T-helper 2 cell (primary cell): ENCODE data around the gene ZFYVE21.
A peak's percentile ranks its signal among the peaks of the same experiment; 100 is the strongest.
"Not testable (repeated sequence)": the region's sequence is repeated elsewhere in the genome, so short reads cannot be mapped to it uniquely, and the experiment has no call there.

ENCODE experiments used
- DNase-seq, 5 experiments: peaks; one replicate each; pipeline versions ENCODE4 v3.0.0 to v3.0.0-alpha.2; 2012 to 2022
- total RNA-seq, 2 donors: gene quantifications; one replicate each; lab custom pipeline; 2026; lab: John Stamatoyannopoulos, UW

Gene ZFYVE21
- total RNA-seq: 4.7 to 5.9 reads per million in 2 donors

DNA sequence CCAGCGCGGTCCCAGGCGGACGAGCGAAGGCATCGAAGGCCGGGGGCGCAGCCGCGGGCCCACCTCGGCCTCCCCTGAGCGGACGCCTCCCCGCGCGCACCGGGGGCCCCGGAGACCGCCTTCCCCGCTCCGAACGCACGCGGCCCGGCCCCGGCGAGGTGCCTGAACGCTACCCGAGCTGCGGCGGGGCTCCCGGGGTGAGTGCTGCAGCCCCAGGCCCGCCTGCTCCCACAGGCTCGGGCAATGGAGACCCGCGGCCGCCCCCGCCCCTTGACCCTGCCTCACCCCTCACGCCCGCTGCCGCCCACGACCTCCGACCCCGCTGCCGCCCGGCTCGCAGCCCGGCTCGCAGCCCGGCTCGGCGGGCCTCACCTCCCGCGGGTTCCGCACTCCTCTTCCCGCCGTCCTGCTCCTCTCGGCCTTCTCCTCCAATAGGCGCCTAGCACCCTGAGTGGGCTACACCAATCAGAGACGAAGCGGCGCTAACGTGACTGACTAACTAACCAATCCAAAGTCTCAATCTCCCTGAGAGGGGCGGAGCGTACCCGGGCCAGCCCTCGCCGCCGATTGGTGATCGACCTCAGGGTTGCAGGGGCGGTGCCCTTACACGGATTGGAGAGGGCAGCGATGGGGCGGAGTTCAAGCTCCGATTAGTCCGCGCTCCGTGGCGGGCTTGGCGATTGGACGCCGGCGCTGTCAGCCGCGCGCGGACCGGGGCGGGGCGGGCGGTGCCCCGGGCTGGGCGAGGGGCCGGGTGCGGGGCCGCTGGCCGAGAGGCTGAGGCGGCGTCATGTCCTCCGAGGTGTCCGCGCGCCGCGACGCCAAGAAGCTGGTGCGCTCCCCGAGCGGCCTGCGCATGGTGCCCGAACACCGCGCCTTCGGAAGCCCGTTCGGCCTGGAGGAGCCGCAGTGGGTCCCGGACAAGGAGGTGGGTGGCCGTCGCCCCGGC, at the start of gene ZFYVE21, which contains the start of gene XRCC3:
Gene ZFYVE21 (plus strand): TSS at position 759 of the 949 bp plus-strand sequence. CDS start 32 bp downstream, at position 791.
Gene XRCC3 (minus strand): TSS at position 400 of the 949 bp plus-strand sequence. CDS start 4,364 bp downstream, outside the sequence.
- peak; percentile 97 to 99 (median 99) for DNase-seq

DNA sequence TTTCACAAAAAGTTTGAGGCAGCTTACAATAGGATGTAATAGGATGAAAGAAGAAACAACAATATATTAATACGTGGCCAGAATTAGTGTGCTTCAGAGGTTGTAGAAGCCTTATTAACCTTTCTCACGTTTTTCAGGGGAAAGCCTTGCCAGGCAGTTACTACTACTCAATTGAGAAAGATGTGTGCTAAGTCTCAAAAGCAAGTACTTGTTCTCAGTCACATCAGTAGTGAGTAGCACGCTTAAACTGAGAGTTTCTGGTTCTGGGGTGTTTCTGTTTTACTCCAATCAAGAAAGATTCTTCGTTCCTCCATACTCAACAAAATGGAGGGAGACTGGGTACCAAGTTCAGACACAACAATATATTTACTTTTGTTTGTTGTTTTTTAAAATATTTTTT, 47.9 kb upstream of the ZFYVE21 start:
- DNase-seq: peak in 1 of 5 experiments; percentile 5

DNA sequence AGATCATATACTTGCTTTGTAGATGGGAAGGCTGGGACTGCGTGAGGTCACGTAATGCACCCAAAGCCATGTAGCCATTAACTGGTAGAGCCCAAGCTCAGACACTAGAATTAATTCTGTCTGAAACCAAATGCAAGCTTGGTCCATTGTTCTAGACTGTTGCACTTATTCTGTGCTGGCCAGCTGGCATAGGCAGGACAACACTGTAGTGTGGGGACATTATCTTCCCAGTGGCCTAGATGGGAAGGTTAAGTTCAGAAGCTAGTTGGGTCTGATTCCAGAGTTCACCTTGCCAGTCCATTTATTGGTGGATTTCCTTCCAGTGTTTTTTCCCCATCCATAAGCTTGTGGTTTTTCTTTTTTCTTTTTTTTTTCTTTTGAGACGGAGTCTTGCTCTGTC, 47.5 kb upstream of the ZFYVE21 start:
- no peak for DNase-seq

DNA sequence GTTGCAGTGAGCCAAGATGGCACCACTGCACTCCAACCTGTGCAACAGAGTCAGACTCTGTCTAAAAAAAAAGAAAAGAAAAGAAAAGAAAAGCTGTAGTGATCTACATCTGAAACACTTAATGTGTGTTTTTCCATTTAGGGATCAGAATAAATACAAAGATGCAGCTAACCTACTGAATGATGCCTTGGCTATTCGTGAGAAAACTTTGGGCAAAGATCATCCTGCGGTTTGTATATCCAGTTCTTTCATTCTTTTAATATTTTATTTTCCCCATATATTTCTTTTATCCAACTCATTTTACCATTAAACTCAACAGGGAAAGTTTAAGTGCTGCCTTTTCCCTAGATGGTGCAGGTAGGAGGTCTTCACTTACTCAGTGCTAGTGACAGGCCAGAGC, 46.2 kb upstream of the ZFYVE21 start:
- DNase-seq: no peak

DNA sequence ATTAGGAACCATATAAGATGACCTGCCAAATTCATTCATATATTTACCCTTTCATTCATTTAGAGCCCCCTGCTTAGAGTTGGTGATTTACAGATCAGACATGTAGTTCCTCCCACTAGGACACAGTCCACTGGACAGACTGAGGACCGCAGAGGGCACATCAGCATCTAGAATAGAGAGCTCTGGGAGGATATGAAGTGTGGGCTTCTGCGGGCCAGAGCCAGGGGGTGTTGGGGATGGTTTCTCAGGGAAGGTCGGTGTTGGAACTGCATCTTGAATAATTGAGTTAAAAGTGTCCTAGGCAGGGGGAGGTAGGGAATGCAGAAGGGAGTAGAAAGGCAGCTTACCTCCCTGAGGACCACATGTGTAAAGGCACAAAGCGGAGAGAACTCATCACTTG, 43.7 kb upstream of the ZFYVE21 start:
- DNase-seq: no peak

DNA sequence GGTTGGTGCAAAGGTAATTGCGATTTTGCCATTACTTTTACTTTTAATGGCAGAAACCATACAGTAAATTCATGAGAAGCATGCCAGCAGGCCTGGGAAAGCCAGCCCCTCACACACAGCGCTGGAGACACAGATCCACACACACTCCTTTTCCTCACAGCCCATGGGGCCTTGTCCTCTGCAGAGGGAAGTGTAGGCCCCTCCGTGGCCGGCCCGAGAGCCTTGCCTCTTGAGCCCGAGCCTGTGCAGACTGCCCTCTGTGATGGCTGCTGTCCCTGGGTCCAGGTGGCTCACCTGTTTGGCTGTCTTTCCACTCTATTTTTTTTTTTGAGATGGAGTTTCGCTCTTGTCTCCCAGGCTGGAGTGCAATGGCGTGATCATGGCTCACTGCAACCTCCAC, 39.7 kb upstream of the ZFYVE21 start:
- no peak for DNase-seq

DNA sequence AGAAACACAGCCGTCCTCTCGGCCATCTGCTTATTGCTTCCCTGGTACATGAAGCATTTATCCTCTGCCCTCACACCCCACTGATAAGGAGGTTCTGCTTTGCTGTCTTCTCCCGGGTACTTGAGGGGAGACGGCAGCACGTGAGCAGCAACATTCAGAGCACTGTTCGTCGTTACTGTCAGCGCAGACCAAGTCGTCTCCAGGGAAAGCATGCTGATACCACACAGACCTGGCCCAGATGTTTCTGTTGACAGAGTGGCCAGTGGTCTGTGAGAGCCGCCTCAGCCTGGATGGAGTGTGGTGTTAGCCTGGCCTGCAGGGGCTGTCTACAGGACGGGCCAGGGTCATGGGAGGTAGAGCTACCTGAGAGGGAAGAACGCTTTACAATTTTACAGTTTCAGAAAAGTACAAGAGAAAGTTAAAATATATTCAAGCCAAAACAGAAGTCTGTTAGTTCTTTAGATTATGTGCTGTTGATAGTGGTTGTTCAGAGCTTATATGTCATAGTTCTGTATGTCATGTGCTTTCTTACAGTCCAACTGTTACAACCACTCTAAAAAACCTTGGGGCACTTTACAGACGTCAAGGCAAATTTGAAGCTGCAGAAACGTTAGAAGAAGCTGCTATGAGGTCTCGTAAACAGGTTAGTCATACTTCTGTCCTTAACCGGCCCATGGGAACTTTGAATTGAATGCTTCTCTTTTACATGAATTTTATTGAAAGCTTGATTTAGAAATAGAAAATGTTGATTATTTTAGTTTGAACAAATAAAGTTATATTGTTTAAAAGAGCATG, 38.5 kb upstream of the ZFYVE21 start:
- no peak for DNase-seq

DNA sequence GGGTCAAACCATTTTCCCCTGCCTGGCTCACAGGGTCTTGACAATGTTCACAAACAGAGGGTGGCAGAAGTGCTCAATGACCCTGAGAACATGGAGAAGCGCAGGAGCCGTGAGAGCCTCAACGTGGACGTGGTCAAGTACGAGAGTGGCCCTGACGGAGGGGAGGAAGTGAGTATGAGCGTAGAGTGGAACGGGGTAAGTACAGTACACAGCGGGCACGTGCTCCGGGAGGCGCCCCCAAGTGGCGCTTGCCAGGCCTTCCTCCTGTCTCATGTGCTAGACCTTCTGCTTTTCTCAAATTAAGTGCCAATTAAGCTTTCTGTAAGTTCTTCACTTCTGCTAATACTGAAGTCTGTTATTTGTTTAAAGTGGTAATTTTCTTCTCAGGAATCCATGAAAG, 36.3 kb upstream of the ZFYVE21 start:
- peak in 2 of 5 experiments; percentile 3 to 45 for DNase-seq

DNA sequence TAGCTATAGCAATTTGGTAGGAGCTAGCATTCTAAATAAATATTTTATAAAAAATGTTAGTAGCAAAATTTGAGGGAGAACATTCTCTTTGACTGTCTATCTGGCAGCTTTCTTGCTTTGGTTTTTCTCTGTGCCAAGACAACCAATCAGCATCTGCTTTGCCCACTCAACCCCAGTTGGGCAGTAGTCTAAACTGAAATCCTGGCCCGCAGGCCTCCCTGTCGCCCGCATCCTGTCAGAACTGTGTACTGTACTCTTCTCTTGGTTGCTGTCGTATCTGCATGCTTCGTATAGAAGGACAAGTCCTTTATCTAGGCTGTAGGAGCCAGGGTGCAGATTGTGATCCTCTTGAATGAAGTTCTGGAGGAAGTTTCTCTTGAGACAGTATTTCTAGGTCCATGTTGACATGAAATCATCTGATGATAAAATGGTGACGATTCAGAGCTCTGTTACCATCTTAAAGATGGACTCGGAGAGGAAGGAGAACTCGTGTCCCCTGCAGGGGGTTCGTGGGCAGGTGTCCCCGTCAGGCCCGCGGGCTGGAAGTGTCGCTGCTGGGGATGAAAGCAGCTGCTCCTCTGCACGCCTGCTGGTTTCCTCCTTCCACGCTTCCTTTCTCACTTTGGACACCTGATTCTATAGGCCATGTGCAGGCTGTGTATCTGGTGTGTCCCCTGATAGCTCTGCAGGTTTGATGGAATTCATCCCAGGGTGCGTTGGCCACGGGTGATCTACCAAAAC, 34.9 kb upstream of the ZFYVE21 start:
- DNase-seq: no peak

DNA sequence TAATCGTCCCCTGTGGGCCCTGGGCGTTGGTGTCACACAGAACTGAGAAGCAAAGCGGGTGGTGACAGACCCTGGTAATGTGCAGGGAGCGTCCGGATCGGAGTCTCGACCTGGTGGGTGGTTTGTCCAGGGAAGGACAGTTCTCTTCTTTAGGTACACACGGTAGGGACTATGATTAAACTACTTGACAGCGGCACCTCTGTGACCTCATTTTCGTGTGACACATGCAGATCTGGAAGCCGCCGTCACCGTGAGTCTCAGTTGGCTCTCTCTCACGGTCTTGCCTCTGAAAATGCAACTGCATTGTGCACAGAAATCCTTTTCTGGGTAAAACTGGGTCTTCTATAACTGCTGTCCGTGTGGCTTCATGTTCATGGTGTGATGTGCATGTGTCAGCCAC, 32.5 kb upstream of the ZFYVE21 start:
- DNase-seq: no peak

DNA sequence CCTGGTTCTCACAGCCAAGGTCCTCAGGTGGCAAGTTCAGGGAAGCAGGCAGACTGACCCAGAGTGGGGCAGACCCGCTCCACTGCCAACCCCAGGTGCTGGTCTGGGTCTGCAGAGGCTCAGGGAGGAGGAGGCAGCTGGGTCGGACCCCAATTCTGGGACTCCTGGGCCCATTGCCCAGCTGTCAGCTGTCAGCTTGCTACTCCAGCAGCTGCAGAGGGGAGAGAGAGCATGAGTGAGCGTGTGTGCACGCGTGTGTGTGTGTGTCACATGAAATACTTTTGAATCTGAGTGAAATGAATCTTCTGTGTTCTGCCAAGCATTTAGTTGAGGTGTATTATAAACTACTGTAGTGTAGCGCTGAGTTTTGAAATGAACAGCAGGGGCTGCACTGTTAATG, 31.1 kb upstream of the ZFYVE21 start:
- no peak for DNase-seq

DNA sequence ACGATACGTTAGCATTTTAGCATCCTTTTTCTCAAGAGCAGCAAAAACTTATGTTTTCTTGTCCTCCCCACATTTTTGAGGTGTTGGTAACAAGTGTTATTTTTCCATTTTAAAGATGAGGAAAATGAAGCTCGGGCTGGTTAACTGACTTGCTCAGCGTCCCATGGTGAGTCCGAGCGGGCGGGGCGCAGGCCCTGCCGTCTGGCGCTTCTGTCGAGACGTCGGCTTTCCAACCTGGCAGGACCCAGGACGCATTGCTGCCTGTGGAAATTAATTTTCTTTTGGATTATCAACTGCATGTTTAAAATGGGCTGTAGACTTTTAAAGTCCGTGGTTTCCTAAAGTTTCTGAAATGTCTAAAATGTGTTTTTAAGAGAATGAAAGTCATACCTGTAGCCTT, 30.7 kb upstream of the ZFYVE21 start:
- DNase-seq: no peak

DNA sequence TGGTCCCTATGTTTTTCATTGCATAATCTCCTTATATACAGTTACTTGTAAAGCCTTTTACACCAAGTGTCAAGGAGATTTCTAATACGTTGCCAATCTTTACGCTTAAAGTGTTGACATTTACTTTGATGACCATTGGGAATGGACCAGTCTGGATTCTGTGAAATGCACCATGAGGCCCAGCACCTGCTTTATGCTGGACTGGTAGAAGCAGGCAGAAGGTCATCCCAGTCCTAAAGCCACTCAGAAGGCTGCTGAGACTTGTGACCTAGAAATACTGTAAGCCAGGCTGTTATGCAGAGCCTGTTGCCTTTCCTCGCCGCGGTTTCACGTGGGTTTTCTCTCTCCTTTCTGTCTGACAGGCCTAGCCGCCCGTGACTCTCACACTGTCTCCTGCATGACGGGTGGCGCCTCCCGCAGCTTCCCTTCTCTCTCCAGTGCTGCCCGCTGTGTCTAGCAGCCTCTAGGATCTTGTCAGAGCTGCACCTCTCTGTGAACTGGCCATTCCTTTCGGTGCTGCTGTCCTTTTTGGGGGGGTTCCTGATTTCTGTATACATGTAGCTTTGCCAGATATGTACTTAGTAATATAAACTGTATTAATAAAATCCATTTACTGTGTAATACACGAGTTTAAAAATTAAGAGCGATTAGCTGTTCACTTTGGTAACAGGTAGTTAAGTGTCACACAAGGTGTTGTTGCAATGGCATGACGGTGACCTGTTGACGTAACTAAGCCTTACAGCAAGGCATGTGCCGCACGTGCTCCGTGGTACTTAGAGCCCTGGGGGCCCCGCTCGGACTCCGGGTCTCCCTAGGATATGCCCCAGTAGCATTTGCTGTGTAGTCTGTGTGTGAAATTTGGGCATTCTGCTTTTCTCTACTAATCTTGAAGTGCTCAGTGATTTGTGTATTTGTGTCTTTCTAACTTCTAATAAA, 30.1 kb upstream of the ZFYVE21 start:
- DNase-seq: no peak

DNA sequence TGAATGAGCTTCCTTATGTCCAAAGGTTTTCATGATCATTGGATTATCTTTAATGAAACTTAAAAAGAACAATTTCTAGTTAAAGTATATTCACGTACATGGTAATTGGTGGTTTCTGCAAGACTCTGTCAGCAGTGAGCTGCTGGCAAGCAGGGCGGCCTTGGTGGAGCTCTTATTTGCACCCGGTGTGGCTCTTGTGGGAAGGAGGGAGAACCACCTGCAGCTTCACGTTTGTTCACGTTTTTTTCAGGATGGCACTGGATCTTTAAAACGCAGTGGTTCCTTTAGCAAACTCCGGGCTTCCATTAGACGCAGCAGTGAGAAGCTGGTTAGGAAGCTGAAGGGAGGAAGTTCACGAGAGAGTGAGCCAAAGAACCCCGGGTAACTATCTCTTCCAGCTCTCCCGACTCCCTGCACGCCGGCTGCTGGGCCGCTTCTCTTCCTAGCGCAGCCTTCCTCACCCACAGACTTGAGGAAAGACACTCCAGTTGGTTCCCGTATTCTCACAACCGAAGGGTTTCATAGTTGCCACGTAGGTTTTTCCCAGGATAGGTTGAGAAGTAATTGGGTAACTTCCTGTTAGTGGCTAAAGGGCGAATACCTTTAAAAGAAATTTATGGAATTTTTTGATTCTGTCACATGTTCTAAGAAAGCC, 28.7 kb upstream of the ZFYVE21 start:
- DNase-seq: no peak

DNA sequence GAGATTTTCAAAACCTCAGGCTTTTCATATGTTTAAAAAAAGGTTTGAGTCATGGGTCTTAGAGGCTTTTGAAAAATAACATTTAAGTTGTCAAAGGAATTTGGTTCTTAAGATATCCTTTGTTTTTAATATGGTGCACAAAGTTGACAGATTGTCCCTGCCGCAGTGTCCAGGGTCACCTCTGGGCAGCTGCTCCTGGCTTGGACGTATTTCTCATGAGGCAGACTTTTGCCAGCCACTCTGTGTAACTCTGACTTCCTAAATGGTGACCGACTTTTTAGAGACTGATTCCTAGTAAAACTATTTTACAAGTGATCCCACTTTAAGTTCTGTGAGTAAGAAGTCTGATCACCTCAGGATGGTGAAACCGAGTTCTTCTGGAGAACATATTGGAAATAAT, 27.9 kb upstream of the ZFYVE21 start:
- no peak for DNase-seq

DNA sequence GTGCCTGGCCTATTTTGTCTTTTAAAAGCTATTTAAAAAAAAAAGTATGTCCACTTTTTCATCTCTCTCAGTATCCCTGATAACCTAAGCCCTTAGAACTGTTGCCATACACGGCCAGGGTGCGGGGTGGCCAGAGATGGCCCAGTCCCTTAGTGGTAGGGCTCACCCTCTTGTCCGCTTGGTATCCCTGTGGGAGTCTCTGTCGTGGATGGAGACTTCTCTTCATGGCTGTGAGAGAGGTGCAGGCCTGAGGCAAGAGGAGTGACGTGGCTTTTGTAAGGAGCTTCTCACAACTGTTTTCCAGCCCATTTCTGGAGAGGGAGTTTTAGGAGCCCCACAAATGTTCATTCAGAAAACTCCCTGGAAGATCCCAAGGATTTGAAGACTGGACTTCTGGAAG, 27.2 kb upstream of the ZFYVE21 start:
- DNase-seq: no peak

DNA sequence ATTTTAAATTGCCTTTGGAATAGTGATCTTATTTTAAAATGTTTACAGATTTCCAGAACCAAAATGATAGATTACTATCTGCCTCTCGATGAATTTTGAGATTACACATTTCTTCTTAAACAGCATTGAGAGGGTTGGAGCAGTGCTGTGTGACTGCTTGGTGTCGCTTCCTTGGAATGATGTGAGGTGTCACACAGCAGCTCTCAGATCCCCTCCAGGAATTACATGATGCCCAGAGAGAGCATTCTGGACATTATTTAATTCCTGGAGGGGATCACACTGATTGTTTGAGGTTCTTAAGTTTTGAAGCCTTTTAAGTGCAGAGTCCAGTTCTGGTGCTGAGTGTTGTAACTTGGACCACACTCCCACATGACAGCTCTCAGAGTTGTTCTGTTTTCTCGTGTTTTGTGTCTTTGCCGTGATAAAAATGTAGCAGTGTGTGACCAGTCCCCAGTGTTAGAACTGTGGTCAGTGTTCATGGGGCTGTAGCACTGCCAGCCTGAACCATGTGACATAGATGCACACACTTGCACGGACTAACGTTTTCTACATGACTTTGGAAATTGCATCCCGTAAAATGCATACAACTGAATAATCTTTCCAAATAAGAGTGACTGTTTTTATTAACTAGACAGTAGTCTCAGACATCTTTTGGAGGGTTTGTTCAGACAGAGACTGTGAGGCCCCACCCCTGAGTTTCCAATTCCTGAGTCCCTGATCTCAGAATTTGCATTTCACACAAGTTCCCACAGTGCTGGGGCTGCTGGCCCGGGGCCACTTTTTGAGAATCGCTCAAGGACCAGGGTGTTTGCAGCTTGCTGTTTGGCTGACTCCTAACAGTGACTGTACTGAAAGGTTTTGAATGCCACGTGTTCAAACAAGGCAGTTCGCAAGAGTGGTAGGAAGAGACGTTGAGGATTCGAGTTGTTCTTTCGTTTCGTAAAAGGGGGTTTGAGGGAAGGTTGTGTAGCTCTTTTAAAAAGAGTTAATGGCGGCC, 26.4 kb upstream of the ZFYVE21 start:
- no peak for DNase-seq

DNA sequence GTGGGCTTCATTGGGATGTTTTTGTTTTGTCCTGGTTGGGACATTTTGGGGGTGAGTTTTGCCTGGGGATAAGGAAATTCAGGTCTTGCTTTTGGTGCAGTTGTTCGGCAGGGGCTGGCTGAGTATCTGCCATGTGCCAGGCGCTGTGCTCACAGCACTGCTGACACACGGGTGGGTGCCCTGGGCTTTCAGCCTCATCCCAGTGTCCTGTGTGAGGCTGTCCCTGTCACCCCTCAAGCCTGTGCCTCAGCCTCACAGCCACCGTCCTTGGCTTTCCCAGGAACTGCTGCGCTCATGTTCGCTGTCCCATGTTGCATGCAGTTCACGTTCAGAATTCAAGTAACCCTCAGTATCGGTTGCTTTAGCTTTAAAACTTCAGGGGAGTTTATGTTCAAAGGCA, 25.3 kb upstream of the ZFYVE21 start:
- DNase-seq: no peak

DNA sequence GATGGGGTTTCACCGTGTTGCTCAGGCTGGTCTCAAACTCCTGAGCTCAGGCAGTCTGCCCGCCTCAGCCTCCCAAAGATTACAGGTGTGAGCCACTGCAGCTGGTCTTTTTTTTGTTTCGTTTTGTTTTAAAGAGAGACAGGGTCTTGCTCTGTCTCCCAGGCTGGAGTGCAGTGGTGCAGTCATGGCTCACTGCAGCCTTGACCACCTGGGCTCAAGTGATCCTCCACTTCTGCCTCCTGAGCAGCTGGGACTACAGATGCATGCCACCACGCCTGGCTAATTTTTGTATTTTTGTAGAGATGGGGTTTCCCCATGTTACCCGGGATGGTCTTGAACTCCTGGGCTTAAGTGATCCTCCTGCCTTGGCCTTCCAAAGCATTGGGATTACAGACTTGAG, 24.0 kb upstream of the ZFYVE21 start:
- DNase-seq: not testable (repeated sequence)

DNA sequence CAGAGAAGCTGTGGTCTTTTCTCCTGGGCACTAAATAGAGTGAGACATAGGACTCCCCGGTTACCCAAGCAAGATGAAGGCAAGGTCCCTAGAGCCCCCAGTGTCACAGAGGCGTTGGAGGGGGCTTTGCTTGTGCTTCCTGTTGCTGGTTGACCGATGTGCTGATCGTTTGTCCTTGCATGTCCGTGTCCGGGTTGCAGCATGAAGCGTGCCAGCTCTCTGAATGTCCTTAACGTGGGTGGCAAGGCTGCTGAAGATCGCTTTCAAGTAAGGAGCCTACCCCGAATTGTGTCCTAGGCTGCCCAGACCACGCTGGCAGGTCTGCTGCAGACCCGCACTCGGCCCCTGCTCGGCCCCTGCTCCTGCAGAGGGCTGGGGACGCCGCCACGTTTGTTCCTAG, 23.5 kb upstream of the ZFYVE21 start:
- DNase-seq: no peak
